ENCODE results near the gene MGP. TPM values are rescaled to one million over a fixed set of nuclear protein-coding genes. Genes with fewer than 3 reads are reported as not detected.
A peak's percentile ranks its signal among the peaks of the same experiment; 100 is the strongest.

Gene MGP
- total RNA-seq, 2 experiments from 2014 or later: not detected

GRCh38 chr12:14879222-14879933, 6.3 kb downstream of the MGP start:
- intact Hi-C loops (cut with micrococcal nuclease; ENCODE audit: unreplicated experiment): no loop called here
- peaks cover 58% of the 10 kb centered on the region for H3K4me1 ChIP-seq (ENCODE audit: insufficient read depth, low read length, poor library complexity, severe bottlenecking)
- no peak overlapping the region for H3K4me3 ChIP-seq (ENCODE audit: low read depth, low read length, poor library complexity, severe bottlenecking)
- H2AFZ ChIP-seq (ENCODE audit: low read length): peak overlapping the region; percentile 62; the same call in 1 of the 2 replicates
- no peaks in the 10 kb centered on the region for H3K9me2 ChIP-seq (ENCODE audit: insufficient read depth, low read length)
- no peak for DNase-seq (ENCODE audit: low spot score)
- H4K20me1 ChIP-seq (ENCODE audit: insufficient read depth, low read length): no peaks in the 10 kb centered on the region
- no peaks in the 10 kb centered on the region for H3K79me2 ChIP-seq (ENCODE audit: insufficient read depth, low read depth, low read length)
- peaks cover 8% of the 10 kb centered on the region; the same call in 1 of the 2 replicates for H3K9me3 ChIP-seq (ENCODE audit: low read length)
- H3K4me2 ChIP-seq (ENCODE audit: low read length): peak overlapping the region; percentile 40; the same call in 1 of the 2 replicates
- no peak overlapping the region for H3K27ac ChIP-seq (ENCODE audit: low read depth, low read length, poor library complexity, severe bottlenecking)
- ChIA-PET CTCF (ENCODE audit: unreplicated experiment) (interaction anchor here (1.4 kb wide), 1 partner anchor 14 kb away, joined by 3 read pairs; no protein-coding TSS in a partner anchor), POLR2A (interaction anchor here (0.5 to 2.6 kb wide), 10 partner anchors 9 to 1553 kb away, joined by 3 to 8 read pairs (median 3); no protein-coding TSS in a partner anchor)
- peaks cover 3% of the 10 kb centered on the region; the same call in 1 of the 2 replicates for H3K36me3 ChIP-seq (ENCODE audit: insufficient read depth, low read length)
- BruUV-seq (replicated peaks): no TSS peak
- TF ChIP-seq EZH2phosphoT487 (IDR thresholded peaks at IDR 0.05; ENCODE audit: borderline replicate concordance, low read depth, low read length) (no peak), CTCF (conservative IDR thresholded peaks at IDR 0.05; ENCODE audit: low read length) (no peak)

- ChIA-PET POLR2A (interaction anchor here (0.6 to 2.6 kb wide), 8 partner anchors 8 to 1554 kb away, joined by 3 to 8 read pairs (median 4); no protein-coding TSS in a partner anchor), CTCF (ENCODE audit: unreplicated experiment) (interaction anchor here (1.4 kb wide), 1 partner anchor 15 kb away, joined by 3 read pairs; no protein-coding TSS in a partner anchor)
- peak overlapping the region; percentile 40 for H3K4me2 ChIP-seq (ENCODE audit: low read length)
- H3K27ac ChIP-seq (ENCODE audit: low read depth, low read length, poor library complexity, severe bottlenecking): no peak overlapping the region
- H3K4me1 ChIP-seq (ENCODE audit: insufficient read depth, low read length, poor library complexity, severe bottlenecking): peaks cover 55% of the 10 kb centered on the region
- no peaks in the 10 kb centered on the region for H3K9me2 ChIP-seq (ENCODE audit: insufficient read depth, low read length)
- TF ChIP-seq EZH2phosphoT487 (IDR thresholded peaks at IDR 0.05; ENCODE audit: borderline replicate concordance, low read depth, low read length) (no peak), CTCF (conservative IDR thresholded peaks at IDR 0.05; ENCODE audit: low read length) (no peak)
- H4K20me1 ChIP-seq (ENCODE audit: insufficient read depth, low read length): no peaks in the 10 kb centered on the region
- peaks cover 14% of the 10 kb centered on the region; the same call in 1 of the 2 replicates for H3K9me3 ChIP-seq (ENCODE audit: low read length)
- intact Hi-C loops (cut with micrococcal nuclease; ENCODE audit: unreplicated experiment): no loop called here
- BruUV-seq (replicated peaks): no TSS peak
- H3K4me3 ChIP-seq (ENCODE audit: low read depth, low read length, poor library complexity, severe bottlenecking): no peak overlapping the region
- H3K79me2 ChIP-seq (ENCODE audit: insufficient read depth, low read depth, low read length): no peaks in the 10 kb centered on the region
- peak; percentile 17 for DNase-seq (ENCODE audit: low spot score)
- H3K36me3 ChIP-seq (ENCODE audit: insufficient read depth, low read length): peaks cover 3% of the 10 kb centered on the region; the same call in 1 of the 2 replicates
- peak overlapping the region; percentile 62 for H2AFZ ChIP-seq (ENCODE audit: low read length)
Measured at GRCh38 chr12:14878488-14878887, 7.2 kb downstream of the MGP start.

- no peak overlapping the region for H3K27ac ChIP-seq (ENCODE audit: low read depth, low read length, poor library complexity, severe bottlenecking)
- H3K9me3 ChIP-seq (ENCODE audit: low read length): peaks cover 23% of the 10 kb centered on the region; the same call in 1 of the 2 replicates
- no peaks in the 10 kb centered on the region for H3K79me2 ChIP-seq (ENCODE audit: insufficient read depth, low read depth, low read length)
- H3K4me3 ChIP-seq (ENCODE audit: low read depth, low read length, poor library complexity, severe bottlenecking): no peak overlapping the region
- ChIA-PET POLR2A (interaction anchor here (1.2 to 1.4 kb wide), 2 partner anchors 10 to 18 kb away, joined by 6 to 7 read pairs; no protein-coding TSS in a partner anchor), CTCF (ENCODE audit: unreplicated experiment) (no interaction called here)
- TF ChIP-seq EZH2phosphoT487 (IDR thresholded peaks at IDR 0.05; ENCODE audit: borderline replicate concordance, low read depth, low read length) (no peak), CTCF (conservative IDR thresholded peaks at IDR 0.05; ENCODE audit: low read length) (no peak)
- no peaks in the 10 kb centered on the region for H3K9me2 ChIP-seq (ENCODE audit: insufficient read depth, low read length)
- DNase-seq (ENCODE audit: low spot score): no peak
- intact Hi-C loops (cut with micrococcal nuclease; ENCODE audit: unreplicated experiment): no loop called here
- no peak overlapping the region for H3K4me2 ChIP-seq (ENCODE audit: low read length)
- H4K20me1 ChIP-seq (ENCODE audit: insufficient read depth, low read length): no peaks in the 10 kb centered on the region
- no TSS peak for BruUV-seq (replicated peaks)
- H2AFZ ChIP-seq (ENCODE audit: low read length): no peak overlapping the region
- H3K4me1 ChIP-seq (ENCODE audit: insufficient read depth, low read length, poor library complexity, severe bottlenecking): peaks cover 48% of the 10 kb centered on the region
- H3K36me3 ChIP-seq (ENCODE audit: insufficient read depth, low read length): peaks cover 3% of the 10 kb centered on the region; the same call in 1 of the 2 replicates
Measured at GRCh38 chr12:14876833-14877232, 8.8 kb downstream of the MGP start.

All from OCI-LY7 (cell line).